SK-N-SH (cell line): ENCODE data around the gene GOPC.

Experiments used
- CTCF ChIP-seq: fragments of 200-600 bp; sonication (generic); IDR thresholded peaks from 2 replicates; pipeline ENCODE4 v1.6.1; 2017; ENCODE audit warnings: antibody characterized with exemption, mild to moderate bottlenecking, moderate library complexity
- POLR2AphosphoS5 ChIP-seq: IDR thresholded peaks from 2 replicates; pipeline ENCODE4 v1.6.1; 2012; ENCODE audit warnings: low read depth, low read length

- TF ChIP-seq CTCF (no peak), POLR2AphosphoS5 (no peak)
Measured at GRCh38 chr6:117559299-117559698, 43.0 kb downstream of the GOPC start.
